AG20443 (cell line): ENCODE measurements around the gene EXTL1.
A peak's percentile ranks its signal among the peaks of the same experiment; 100 is the strongest.

Experiments used
- DNase-seq: peaks from one replicate; pipeline ENCODE4 v3.0.0; 2012; ENCODE audit warnings: low spot score, mixed read lengths

The EXTL1 gene

DNA sequence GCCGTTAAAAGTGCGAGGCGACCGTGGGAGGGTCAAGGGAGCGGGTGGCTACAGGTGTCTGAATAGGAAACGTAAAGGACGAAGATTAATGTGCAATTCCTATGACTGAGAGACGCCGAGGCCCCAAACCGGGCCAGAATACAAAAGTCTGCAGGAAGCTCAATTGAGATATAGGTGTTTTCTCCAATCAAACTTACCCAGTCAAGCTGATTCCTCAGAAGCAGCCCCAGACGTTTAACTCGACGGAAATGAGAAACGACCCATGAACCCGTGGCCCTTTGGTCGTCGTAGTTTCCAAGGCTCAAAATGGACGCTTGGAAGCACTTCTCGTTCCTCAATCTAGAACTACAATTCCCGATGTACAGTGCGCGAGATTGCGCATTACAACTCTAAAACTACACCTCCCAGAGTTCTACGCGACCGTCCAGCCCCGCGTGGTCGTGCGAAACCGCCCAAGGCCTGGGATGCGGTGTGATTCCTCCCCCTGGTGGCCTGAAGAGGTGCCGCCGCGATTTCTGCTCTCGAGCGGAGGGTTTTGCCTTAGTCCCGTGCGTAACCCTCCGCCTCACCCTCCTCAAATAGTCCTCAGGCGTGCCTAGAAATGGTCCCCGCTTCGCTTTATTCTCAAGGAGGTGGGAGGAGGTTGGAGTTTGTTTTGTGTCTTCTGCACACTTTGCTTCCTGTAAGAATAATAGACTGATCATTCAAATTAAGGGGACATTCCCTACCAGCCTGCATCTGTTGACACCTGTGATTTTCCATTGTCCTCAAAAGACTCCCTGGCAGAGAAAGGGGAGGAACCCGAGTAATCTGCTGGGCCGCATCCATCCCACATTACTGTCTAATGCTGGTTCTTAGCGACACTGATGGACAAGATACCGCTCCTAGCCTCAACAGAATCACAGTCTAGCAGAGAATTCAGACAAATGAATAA is 23.5 kb upstream of the EXTL1 start, which contains the start of gene PAFAH2:
PAFAH2 (minus strand) TSS at position 236 of the 934 bp plus-strand sequence. CDS start 7,247 bp downstream, outside the sequence.
- DNase-seq, result peak; percentile 97

DNA sequence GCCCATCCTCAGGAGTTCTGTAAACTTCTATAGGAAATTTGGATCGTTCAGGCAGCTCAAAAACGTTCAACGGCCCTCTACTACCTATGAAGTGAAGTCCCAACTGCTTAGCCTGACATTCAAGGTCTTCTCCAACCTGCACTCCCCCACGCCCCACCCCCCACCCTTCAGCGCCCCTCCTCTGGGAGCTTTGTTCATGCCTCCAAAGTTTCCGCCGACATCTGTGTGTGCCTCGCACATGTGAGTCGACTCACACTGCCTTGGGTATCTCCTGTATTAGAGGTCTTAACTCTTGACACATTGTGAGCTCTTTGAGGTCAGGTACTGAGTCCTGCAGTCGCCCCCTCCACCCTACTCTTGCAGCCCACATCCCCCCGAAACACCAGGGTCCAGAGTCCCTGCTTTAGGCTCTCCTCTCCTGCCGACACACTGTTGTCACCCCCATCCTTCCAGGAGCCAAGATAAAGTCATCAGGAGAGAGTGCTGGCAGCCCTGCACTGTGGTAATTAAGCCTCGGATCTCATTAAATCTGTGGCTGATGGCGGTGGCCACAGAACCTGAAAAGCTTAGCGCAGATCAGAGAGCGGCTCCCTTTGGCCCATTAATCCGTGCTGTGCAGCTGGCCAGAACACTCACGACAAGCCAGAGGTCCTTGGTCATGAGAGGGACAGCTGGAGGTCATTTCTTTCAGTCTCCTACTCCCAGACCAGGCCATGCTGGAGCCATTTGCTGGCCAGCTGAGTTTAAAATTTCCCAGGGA is 22.4 kb upstream of the EXTL1 start:
- DNase-seq, result no peak

DNA sequence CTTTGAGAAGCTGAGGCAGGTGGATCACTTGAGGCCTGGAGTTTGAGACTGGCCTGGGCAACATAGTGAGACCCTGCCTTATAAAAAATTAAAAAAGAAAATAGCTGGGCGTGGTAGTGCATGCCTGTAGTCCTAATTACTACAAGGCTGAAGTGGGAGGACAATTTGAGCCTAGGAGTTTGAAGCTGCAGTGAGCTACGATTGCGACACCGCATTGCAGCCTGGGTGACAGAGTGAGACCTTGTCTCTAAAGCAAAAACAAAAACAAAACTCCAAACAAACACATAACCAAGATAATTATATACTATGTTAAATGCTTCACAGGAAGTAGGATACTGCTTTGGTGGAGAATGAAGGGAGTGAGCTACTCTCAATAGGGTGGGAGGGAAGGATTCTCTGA is 18.3 kb upstream of the EXTL1 start:
- no peak for DNase-seq

DNA sequence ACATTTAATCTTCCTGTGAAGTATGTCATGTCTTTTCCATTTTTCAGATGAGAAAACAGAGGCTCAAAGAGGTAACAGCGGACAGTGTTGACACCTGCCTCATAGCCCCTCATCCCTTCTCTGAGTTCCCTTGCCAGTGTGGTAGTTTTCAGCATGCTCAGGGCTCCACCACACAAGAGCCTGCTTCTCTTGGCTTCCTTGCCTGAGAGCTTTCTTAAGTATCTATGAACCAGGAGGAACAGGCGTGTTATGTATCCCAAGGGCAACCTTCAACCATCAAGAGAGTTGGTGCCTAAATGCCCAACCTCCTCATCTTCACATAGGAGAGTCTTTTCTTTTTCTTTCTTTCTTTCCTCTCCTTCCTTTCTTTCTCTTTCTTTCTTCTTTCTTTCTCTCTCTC is 17.8 kb upstream of the EXTL1 start:
- DNase-seq, result no peak

DNA sequence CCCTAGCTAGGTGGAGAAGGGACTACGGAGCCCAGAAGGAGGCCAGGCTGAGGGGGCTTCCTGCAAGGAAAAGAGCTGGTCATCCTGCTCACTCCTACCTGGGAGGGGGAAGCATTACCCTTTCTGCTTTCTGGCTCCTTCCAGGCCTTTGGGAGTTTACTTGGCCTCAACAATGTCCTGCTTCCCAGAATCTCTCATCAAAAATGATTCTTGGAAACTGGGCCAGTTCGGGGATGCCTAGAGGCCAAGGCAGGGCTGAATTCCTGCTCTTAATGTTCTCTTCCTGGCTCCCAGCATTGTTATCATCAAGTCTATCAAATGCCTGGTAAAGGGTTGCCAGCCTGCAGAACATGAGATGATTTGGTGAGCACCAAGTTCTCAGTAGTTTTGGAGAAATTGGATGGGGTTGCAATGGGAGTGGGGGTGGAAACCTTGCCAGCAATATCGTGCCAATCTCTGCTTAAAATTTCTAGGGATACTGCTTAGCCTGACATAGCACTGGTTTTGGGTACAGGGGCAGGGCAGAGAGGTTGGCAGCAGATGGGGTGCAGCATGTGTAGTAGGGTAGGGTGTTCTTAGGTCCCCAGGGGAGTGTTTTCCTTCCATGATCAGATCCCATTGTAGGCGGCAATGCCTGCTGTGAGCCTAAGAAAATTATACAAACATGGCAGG is 16.0 kb upstream of the EXTL1 start:
- no peak for DNase-seq

DNA sequence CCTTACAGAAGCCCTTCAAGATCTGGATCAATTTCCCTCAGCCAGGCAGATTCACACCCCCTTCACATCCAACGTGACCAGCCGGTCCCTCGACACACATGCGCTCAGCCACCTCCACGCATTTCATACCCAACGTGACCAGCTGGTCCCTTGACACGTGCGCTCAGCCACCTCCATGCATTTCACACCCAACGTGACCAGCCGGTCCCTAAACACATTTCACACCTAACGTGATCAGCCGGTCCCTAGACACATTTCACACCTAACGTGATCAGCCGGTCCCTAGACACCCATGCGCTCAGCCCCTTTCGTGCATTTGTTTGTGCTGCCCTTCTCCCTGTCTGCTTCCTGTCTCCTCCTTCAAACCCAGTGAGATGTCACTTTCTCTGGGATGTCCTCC is 14.9 kb upstream of the EXTL1 start:
- no peak for DNase-seq

DNA sequence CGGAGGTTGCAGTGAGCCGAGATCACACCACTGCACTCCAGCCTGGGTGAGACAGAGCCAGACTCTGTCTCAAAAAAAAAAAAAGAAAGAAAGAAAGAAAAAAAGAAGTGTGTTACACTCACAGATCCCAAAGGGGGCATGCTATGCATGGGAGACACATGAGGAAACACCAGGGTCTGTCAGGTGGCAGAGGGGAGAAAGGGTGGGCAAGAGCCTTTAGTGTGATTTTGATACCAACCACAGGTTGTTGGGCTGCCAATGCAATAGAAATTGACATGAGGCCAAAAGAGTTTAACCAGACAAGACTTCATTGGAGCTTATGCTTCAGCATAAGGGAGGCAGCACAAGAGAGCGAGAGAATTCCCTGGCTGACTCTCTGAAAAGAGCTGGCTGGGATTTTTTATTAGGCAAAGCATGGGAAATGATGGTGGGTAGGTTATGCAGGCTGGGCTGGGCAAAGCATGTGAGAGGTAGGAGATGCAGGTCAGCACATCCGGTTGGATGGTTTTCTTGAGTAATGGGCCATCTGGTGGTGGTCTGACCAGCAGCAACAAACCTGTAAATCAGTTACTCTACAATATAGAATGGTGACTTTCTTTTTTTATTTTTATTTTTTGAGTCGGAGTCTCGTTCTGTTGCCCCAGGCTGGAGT is 11.7 kb upstream of the EXTL1 start:
- DNase-seq, result no peak

DNA sequence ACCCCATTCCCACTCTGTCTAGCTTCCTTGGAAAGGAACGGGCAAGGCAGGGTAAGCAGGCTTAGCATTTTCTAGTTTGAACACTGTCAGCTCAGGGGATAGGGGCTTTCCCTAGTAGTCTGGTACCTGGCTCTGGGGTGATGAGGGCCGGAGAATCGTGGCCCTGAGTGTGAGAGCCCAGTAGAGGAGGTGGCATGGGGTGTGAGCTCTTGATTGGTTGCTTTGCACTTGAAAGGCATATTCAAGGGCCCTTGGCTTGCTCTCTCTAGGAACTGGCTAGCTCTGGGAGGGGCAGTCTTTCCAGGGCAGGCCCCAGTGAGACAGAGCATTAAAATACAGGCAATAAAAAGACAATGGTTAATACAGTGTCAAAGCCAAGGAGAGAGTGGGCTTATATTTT is 10.8 kb upstream of the EXTL1 start:
- no peak for DNase-seq

DNA sequence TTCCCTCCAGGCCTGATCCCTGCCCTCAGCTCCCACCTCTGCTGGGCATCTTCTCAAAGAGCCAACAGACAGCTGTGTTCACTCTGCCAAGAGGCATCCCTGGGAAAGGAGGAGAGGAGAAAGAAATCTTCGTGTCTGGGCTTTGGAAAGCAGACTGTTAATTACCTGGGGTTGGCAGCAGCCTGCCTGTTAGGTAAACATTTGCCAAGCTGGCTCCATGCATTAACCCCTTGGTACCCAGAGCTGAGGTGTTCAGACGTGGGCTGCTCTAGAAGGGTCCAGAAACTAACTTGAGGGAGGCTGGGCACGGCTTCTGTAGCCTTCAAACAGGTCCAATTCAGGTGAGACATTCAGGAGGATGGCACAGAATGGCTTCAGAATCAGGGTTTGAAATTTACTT is 8.7 kb upstream of the EXTL1 start:
- DNase-seq, result no peak

DNA sequence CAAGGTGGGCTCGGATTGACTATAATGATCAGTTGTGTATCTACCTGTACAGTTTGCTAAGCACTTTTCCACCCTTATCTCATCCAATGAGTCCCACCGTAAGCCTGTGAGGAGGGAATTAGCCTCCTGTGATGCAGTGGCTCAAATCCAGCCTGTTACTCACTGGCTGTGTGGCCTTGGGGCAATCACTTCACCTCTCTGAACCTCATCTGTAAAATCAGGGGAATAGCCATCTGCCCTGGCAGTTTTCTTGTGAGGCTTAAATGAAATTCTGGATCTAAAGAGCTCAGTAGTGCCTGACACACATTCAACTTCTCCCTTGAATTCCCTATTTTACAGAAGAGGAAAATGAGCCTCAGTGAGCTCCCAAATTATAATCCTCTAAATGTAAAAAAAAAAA is 7.4 kb upstream of the EXTL1 start:
- no peak for DNase-seq

DNA sequence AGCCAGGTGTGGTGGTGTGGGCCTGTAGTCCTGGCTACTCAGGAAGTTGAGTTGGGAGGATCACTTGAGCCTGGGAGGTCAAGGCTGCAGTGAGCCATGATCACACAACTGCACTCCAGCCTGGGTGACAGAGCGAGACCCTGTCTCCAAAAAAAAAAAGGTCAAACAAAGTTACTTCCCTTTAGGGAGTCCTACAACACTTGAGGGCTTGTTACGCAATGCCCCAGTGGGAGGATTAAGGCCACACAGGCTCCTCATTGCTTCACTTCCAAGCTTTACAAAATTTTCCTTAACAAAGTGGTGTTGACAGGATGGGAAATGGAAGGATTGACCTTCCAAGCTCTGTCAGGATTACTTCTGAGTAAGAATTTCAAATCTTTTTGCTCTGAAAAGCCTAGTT is 6.2 kb upstream of the EXTL1 start:
- DNase-seq, result peak; percentile 59

DNA sequence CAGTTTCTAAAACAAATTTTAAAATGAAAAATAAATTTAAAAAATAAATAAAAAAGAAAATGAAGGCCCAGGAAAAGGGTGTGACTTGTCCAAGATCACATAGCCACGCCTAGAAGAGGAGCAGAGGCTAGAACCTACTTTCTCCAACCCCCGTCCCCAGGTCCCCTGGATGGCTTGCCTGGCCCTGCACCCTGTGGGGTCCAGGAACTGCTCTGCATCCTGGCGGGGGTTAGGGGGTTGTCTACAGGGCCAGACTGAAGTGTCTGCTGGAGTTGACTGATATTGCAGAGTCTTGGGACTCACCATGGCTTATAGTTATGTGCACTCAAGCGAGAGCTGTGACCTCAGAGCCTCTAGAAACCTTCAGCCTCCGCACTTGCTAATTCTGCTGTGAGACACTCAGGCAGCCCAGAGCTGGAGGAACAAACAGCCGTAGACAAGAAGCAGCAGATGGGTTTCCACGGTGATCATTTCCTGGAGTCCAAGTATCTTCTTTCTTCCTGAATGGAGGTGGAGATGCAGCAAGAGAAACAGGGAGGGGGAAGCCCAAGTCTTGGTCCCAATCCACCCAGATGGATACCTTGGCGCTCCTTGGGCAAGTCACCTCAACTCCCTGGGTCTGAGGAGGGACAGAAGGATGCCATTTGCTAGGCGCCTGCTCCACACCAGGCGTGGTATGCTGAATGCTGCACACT is 5.2 kb upstream of the EXTL1 start:
- no peak for DNase-seq

DNA sequence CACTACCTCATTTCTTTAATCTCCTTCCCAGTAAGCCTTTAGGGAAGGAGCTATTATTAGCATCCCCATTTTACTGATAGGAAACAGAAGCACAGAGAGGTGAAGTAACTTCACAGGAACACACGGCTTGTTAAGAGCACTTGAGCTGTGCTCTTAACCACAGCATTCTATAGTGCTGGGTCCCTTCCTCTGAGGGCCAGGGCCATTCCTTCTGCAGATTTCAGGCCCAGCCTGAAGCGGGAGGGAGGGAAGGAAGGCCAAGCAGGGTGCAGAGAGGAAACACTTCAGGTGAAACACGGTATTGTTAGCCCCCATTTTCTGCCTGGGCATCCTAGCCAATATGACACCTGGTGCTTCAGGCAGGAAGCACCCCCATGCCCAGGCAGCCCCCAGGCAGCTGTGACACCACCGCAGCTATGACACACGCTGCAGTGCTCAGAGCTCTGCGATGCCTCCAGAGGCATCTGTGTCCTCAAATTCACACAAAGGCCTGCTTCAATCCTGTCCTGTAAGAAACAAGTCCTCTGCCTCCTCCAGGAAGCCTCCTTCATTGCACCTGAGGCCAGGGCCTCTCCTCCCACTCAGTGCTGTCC is 4.5 kb upstream of the EXTL1 start:
- DNase-seq, result no peak

DNA sequence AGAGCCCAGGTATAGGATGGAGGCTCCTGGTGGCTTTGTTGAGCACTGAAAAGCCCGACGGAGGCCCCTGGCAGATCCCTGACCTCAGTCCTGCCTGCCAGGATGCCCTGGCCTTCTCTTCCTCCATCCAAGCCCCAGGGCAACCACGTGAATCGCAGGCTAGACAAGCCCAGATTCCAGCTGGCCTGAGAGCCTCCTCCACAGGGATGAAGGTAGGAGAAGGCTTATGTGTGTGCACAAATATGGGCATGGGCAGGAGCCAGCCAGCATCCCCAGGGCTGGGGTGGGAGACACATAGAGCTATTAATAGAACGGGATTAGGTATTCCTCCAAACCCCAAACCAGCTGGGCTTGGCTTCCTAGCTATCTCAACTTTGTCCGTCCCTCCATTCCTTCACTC is 4.0 kb upstream of the EXTL1 start:
- no peak for DNase-seq

DNA sequence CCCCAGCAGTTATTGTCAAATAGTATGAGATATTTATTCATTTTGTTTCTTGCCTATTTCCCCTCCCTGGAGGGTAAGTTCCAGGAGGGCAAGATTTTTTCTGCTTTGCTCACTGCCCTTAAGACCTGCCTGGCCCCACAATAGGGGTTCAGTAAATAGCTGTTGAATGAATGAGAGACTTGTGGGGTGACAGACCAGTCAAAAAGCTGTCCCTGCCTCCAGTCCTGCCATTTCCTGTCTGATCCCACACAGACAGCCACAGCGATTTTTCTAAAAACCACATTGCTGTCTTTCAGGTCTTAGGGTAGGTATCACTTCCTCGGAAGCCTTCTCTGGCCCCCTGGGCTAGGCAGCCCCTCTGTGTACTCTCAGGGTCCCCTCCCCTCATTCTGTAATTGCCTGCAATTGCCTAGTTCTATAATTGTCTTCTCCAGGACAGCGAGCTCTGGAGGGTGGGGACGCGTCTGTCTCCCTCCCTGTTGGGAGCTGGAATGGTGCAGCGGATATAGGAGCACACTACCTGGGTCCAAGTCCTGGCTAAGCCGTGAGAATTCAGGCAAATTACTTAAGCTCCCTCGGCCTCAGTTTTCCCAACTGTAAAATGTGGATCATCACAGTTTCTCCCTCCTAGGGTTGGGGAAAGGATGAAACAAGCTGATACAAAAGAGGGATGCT is 1.8 kb upstream of the EXTL1 start:
- no peak for DNase-seq

DNA sequence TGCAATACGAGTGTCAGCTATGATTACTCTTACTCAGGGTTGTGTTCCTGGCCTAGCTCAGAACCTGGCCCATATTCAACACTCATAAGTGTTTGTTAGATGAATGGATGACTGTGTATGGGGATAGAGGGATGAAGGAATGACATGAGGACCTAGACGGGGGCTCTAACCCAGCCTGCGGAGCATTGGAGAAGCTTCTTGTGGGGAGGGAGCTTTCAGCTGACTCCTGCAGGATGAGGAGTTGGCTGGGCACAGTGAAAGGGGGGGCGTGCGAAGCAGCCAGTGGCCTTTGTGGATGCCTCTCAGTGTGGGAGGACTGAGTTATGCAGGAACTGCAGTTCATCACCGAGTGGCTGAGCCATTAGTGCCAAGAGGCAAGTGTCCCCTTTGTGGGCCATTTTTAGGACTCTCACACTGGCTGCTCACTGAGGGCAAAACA is 1.2 kb upstream of the EXTL1 start:
- DNase-seq, result peak; percentile 71

DNA sequence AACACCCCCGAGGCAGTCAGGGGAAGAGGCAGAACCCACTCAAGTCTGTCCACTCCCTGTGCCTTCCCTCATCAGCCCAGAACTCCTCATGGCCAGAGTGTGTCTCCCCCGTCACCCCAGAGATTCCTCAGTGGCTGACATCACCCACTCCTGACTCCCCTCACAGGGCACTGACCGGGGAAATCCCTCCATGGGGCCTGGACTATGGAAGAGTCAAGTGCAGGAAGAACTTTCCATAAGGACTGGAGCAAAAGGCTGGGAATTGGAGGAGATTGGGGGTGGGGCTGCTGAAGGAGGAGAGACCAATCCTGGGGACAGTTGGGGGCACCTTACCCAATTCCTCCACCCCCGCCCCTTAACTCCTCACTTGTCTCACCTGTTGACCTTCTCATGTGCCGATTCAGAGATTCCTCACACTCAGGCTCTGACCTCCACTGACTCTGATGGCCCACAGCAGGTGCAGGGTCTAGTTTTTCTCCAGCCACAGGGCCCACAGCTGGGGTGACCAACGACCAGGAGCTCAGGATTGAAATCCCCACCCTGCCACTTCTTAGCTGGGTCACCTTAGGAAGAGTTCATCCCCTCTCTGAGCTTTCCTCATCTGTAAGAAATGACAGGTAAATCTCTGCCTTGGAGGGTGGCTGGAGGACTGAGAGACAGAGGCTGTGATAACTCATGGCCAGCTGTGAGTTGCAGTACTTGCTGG is 481 bp upstream of the EXTL1 start:
- no peak for DNase-seq

DNA sequence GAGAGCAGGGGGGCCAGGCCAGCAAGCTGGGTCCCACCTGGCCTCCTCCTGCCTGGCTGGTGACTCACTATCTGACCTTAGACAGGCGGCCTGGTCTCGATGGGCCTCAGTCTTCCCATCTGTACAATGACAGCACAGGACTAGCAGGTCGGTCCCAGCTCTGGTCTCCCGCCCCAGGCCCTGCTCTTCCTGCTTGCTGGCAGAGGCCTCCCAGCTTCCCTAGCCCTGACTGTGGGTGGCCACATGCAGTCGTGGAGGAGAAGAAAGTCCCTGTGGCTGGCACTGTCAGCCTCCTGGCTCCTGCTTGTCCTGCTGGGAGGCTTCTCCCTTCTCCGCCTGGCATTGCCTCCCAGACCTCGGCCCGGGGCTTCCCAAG is 817 bp downstream of the EXTL1 start:
- no peak for DNase-seq

DNA sequence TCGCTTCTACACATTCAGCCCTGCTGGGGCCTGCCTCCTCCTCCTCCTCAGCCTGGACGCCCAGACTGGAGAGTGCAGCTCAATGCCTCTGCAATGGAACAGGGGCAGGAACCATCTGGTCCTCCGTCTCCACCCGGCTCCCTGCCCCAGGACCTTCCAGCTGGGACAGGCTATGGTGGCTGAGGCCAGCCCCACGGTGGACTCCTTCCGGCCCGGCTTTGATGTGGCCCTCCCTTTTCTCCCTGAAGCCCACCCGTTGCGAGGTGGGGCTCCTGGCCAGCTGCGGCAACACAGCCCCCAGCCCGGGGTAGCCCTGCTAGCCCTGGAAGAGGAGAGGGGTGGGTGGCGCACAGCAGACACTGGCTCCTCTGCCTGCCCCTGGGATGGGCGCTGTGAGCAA is 1.4 kb downstream of the EXTL1 start:
- no peak for DNase-seq

DNA sequence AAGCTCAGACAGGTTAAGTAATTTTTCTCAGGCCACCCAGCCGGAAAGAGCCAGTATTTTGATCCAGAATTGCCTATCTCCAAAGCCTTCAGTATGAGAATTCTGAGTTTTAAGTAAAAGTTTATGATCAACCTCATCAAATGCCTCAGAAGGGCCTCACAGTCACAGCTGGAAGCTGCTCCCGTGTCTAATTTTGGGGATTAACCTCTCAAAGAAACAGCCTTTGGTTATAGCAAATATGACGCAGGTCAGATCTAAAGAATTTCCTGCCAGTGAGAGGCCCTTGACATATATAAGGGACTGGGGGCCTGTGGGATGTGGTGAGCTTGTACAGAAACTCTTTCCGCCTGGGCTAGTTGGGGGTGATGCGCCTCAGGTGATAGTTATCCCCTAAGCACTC is 2.3 kb downstream of the EXTL1 start:
- no peak for DNase-seq
